Activated CD8-positive, alpha-beta T cell treated with anti-CD3 and anti-CD28 coated beads, Interleukin-2, amount 10 ng/mL, durations not matched to agents 7 days and 5 days (primary cell): ENCODE measurements around the gene MAT2A. TPM values are rescaled to one million over a fixed set of nuclear protein-coding genes. Genes with fewer than 3 reads are reported as not detected.

Experiments used
- ATAC-seq: fragments of 150-1000 bp; cut with Tn5 transposase; one replicate; pipeline ENCODE4 v1.10.0; 2021; ENCODE audit warnings: moderate library complexity
- CTCF ChIA-PET: fragments of 350-600 bp; sonication (Branson Sonifier 250); formaldehyde crosslinking; loops from one replicate; lab custom pipeline; 2021; ENCODE audit warnings: antibody characterized with exemption; lab: Charles Lee
- POLR2A ChIA-PET: fragments of 350-600 bp; sonication (Branson Sonifier 250); formaldehyde crosslinking; loops from one replicate; lab custom pipeline; 2021; ENCODE audit warnings: antibody characterized with exemption; lab: Charles Lee
- DNase-seq: peaks from one replicate; pipeline ENCODE4 v3.0.0-alpha.2; 2020
- H3K27ac Mint-ChIP-seq: one replicate; pipeline ENCODE4 v1.8.0; 2021; ENCODE audit warnings: mild to moderate bottlenecking, mixed read lengths
- H3K27me3 Mint-ChIP-seq: one replicate; pipeline ENCODE4 v1.8.0; 2021; ENCODE audit warnings: low read depth, mixed read lengths
- H3K36me3 Mint-ChIP-seq: one replicate; pipeline ENCODE4 v1.8.0; 2021; ENCODE audit warnings: low read depth, mixed read lengths
- H3K4me1 Mint-ChIP-seq: one replicate; pipeline ENCODE4 v1.8.0; 2021; ENCODE audit warnings: low read depth, mixed read lengths
- H3K4me3 Mint-ChIP-seq: one replicate; pipeline ENCODE4 v1.8.0; 2021; ENCODE audit warnings: mild to moderate bottlenecking, mixed read lengths
- H3K9me3 Mint-ChIP-seq: one replicate; pipeline ENCODE4 v1.8.0; 2022; ENCODE audit warnings: mixed read lengths; ENCODE audit not compliant: insufficient read depth
- total RNA-seq, 2 experiments: library from RNA; stranded (reverse); gene quantifications; one replicate each; pipeline ENCODE4 v1.2.3, GENCODE V29; 2021

The MAT2A gene
- total RNA-seq, 2 experiments from 2014 or later, result 264 to 273 TPM

DNA sequence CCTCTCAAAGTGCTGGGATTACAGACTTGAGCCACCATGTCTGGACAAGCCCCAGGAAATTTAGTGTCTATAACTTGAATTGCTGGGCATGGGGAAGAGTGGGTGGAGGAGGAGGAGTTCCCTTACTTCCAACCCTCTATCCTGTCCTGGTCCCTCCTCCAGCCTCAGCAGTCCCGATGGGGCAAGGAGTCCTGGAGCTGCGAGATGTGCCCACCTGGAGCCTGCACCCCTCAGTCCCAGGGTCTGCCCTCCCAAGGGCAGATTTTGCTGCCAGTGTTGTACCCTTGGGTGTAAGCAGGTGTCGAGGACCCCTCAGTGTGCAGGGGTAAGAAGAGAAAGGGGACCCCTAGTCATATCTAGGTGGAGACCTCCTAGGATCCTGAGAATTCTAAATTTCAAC is 41.2 kb downstream of the MAT2A start:
- POLR2A ChIA-PET, result interaction anchor here (3.3 kb wide), 1 partner anchor 15 kb away, joined by 26 read pairs; the partner anchor contains the start of gene RNF181
- H3K27ac Mint-ChIP-seq, result no peak overlapping the region
- no peaks in the 10 kb centered on the region for H3K27me3 Mint-ChIP-seq
- CTCF ChIA-PET, result no interaction called here
- H3K9me3 Mint-ChIP-seq, result no peaks in the 10 kb centered on the region
- peaks cover 35% of the 10 kb centered on the region for H3K36me3 Mint-ChIP-seq
- DNase-seq (no peak), ATAC-seq (no peak)
- peaks cover 56% of the 10 kb centered on the region for H3K4me1 Mint-ChIP-seq
- peak overlapping the region; percentile 43 for H3K4me3 Mint-ChIP-seq

- Mint-ChIP-seq H3K9me3 (no peaks in the 10 kb centered on the region), H3K4me3 (no peak overlapping the region), H3K27me3 (no peaks in the 10 kb centered on the region), H3K36me3 (peaks cover 35% of the 10 kb centered on the region), H3K4me1 (peaks cover 70% of the 10 kb centered on the region), H3K27ac (peak overlapping the region; percentile 70)
- ChIA-PET POLR2A (interaction anchor here (3.8 kb wide), 1 partner anchor 12 kb away, joined by 28 read pairs; the partner anchor contains the start of gene RNF181), CTCF (interaction anchor here (1.5 kb wide), 1 partner anchor 8 kb away, joined by 6 read pairs; no protein-coding TSS in a partner anchor)
- ATAC-seq (no peak), DNase-seq (no peak)
Observed at GRCh38 chr2:85582492-85582891, 43.5 kb downstream of the MAT2A start.

DNA sequence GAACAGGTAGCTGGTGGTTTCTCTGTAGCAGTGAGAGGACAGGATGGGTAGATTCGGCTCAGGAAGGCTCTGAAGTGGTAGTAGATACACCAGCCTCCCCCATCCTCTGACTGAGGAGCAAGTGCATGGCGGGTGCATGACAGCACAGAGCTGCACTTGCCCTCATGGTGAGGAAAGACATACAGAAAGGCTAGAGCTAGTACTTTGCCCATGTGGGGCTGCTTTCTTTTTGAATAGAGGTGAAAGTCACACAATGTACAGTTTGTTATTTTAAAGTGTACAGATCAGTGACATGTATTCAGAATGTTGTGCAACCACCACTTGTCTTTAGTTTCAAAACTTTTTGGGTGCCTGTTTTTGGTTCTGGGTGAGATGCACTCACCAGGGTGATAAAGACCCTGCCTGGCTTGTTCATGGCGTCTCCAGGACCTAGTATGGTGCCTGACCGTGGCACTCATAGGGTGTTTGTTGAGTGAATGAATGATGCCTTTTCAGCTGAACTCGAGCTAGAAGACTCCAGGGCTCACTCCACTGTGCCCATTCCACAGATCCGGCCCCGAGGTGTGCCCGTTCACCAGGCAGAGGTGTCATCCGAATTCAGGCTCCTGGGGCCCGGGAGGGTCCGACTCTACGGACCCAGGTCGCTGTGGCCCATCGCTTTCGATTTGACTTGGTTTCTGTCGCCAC is 44.8 kb downstream of the MAT2A start:
- no peaks in the 10 kb centered on the region for H3K27me3 Mint-ChIP-seq
- DNase-seq (peak; percentile 59), ATAC-seq (peak; percentile 46)
- POLR2A ChIA-PET, result interaction anchor here (0.6 to 3.8 kb wide), 7 partner anchors 11 to 256 kb away, joined by 3 to 28 read pairs (median 4); partner anchors contain the start of genes GGCX, RNF181, TGOLN2 and USP39
- H3K36me3 Mint-ChIP-seq, result peaks cover 26% of the 10 kb centered on the region
- H3K4me3 Mint-ChIP-seq, result peak overlapping the region; percentile 87
- peaks cover 74% of the 10 kb centered on the region for H3K4me1 Mint-ChIP-seq
- no peaks in the 10 kb centered on the region for H3K9me3 Mint-ChIP-seq
- peak overlapping the region; percentile 91 for H3K27ac Mint-ChIP-seq
- CTCF ChIA-PET, result interaction anchor here (1.2 to 3.1 kb wide), 4 partner anchors 10 to 164 kb away, joined by 4 to 11 read pairs (median 6); partner anchors contain the start of gene RNF181

- Mint-ChIP-seq H3K27me3 (no peaks in the 10 kb centered on the region), H3K36me3 (peaks cover 23% of the 10 kb centered on the region), H3K4me1 (peaks cover 71% of the 10 kb centered on the region), H3K4me3 (peak within 1 kb of the TSS; percentile 87), H3K27ac (peak within 1 kb of the TSS; percentile 91), H3K9me3 (no peaks in the 10 kb centered on the region)
- ChIA-PET POLR2A (interaction anchor here (0.7 to 3.8 kb wide), 6 partner anchors 11 to 257 kb away, joined by 3 to 28 read pairs (median 4); partner anchors contain the start of genes GGCX, RNF181, TGOLN2 and USP39), CTCF (interaction anchor here (1.2 to 3.1 kb wide), 3 partner anchors 11 to 165 kb away, joined by 4 to 11 read pairs (median 6); partner anchors contain the start of gene RNF181)
- ATAC-seq, result peak; percentile 59
- no peak for DNase-seq
Observed at GRCh38 chr2:85584354-85584856, 45.4 kb downstream of the MAT2A start, which contains the start of gene VAMP5. VAMP5 (plus strand) TSS chr2:85584431; CDS start chr2:85584491, 60 bp downstream.

DNA sequence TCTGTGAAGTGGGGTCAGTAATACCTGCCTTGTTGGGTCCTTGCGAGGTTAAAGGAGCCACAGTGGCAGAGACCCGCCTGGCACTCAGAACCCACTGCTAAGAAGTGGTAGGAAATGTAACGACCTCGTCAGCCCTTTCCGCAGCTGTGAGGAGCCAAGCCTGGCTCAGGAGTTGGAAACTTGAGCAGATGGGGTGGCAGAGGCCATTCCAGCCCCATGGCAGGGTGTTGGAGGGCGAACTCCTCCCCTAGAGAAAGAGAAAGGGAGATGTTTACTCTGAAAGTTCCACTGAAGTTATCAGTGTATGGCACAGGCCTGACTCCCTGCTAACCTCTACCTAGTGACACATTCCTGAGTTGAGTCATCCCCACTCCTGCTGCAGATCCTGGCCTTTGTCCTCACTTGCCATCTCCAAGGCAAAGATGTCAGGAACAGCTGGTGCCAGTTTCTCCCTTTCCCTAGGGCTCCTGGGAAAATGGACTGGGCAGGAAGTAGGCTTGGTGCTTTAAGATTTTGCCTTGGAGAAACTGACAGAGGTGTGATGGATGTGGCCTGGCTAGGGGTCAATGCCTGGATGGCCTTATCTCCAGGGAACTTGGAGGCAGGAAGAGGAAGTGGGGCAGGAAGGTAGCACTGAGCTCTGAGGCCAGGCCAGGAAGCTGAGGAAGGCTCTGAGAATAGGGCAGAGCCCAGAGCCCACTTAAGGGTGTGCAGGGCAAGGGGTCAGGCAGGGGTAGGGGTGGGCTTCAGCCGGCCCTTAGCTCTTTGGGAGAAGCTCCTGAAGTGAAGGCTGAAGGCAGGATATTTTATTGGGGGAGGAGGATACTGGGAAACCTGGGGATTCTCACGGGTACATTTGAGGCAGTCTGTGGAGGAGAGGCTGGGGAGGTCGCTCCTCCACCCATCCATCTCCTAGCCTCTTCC is 46.2 kb downstream of the MAT2A start:
- POLR2A ChIA-PET, result interaction anchor here (0.9 to 3.8 kb wide), 4 partner anchors 10 to 258 kb away, joined by 4 to 28 read pairs (median 4); partner anchors contain the start of genes RNF181 and TGOLN2
- CTCF ChIA-PET, result interaction anchor here (0.8 to 3.1 kb wide), 6 partner anchors 10 to 165 kb away, joined by 3 to 11 read pairs (median 4); partner anchors contain the start of gene RNF181
- peak; percentile 32 for DNase-seq
- Mint-ChIP-seq H3K27ac (peak overlapping the region; percentile 91), H3K27me3 (no peaks in the 10 kb centered on the region), H3K36me3 (peaks cover 21% of the 10 kb centered on the region), H3K9me3 (no peaks in the 10 kb centered on the region), H3K4me1 (peaks cover 71% of the 10 kb centered on the region), H3K4me3 (peak overlapping the region; percentile 87)
- peak; percentile 61 for ATAC-seq

DNA sequence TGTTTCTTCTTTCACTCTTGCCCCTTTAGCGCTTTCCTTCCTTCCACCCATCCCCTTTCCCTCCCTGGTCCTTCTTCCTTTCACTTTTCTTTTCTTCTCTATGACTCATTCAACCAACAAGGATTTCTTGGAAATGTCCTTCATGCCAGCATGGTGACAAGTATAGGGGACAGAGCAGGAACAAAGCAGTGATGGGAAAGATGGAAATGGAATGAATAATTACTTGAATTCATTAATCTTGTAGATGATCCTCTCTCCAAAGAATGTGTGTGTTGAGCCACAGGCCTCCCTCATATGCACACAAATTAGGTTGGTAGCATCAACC is 46.8 kb downstream of the MAT2A start:
- ATAC-seq, result no peak
- Mint-ChIP-seq H3K36me3 (peaks cover 19% of the 10 kb centered on the region), H3K4me1 (peaks cover 71% of the 10 kb centered on the region), H3K9me3 (no peaks in the 10 kb centered on the region), H3K27me3 (no peaks in the 10 kb centered on the region), H3K27ac (peak overlapping the region; percentile 91), H3K4me3 (peak overlapping the region; percentile 87)
- POLR2A ChIA-PET, result interaction anchor here (0.9 to 3.8 kb wide), 2 partner anchors 9 to 25 kb away, joined by 4 to 28 read pairs; partner anchors contain the start of gene RNF181
- no peak for DNase-seq
- CTCF ChIA-PET, result interaction anchor here (0.8 to 3.1 kb wide), 5 partner anchors 19 to 166 kb away, joined by 3 to 11 read pairs (median 4); no protein-coding TSS in a partner anchor

GRCh38 chr2:85588236-85588635 is 49.3 kb downstream of the MAT2A start:
- DNase-seq (no peak), ATAC-seq (no peak)
- Mint-ChIP-seq H3K9me3 (no peaks in the 10 kb centered on the region), H3K27ac (peak overlapping the region; percentile 50), H3K27me3 (no peaks in the 10 kb centered on the region), H3K4me3 (no peak overlapping the region), H3K4me1 (peaks cover 56% of the 10 kb centered on the region), H3K36me3 (peaks cover 13% of the 10 kb centered on the region)
- CTCF ChIA-PET, result interaction anchor here (1.2 kb wide), 1 partner anchor 49 kb away, joined by 5 read pairs; no protein-coding TSS in a partner anchor
- POLR2A ChIA-PET, result interaction anchor here (1.0 to 1.9 kb wide), 2 partner anchors 10 to 11 kb away, joined by 6 read pairs; no protein-coding TSS in a partner anchor

GRCh38 chr2:85588645-85589044 is 49.7 kb downstream of the MAT2A start:
- DNase-seq (no peak), ATAC-seq (no peak)
- H3K27ac Mint-ChIP-seq, result peak overlapping the region; percentile 10
- no peaks in the 10 kb centered on the region for H3K27me3 Mint-ChIP-seq
- ChIA-PET CTCF (no interaction called here), POLR2A (interaction anchor here (1.9 kb wide), 1 partner anchor 11 kb away, joined by 6 read pairs; no protein-coding TSS in a partner anchor)
- peaks cover 52% of the 10 kb centered on the region for H3K4me1 Mint-ChIP-seq
- no peak overlapping the region for H3K4me3 Mint-ChIP-seq
- peaks cover 13% of the 10 kb centered on the region for H3K36me3 Mint-ChIP-seq
- no peaks in the 10 kb centered on the region for H3K9me3 Mint-ChIP-seq

DNA sequence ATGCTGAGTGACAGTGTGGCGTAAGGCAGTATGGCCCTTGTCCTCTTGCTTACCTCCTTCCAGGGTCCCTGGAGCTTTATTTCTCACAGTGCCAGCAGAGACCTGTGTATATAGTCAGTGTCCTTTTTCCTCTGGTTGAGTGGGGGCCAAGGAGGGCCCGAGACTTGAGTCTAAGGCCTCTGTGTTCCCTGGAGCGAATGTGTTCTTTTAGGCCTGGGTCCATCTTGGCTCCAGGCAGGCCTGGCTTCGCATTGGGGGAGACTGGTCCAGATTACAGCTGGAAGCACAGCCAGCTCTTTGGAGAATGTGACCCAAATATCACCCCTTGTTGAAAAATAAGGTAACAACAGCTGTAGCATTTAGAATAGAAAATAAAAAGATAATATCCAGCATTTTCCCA is 50.2 kb downstream of the MAT2A start:
- POLR2A ChIA-PET, result interaction anchor here (2.2 kb wide), 1 partner anchor 10 kb away, joined by 6 read pairs; no protein-coding TSS in a partner anchor
- H3K27me3 Mint-ChIP-seq, result no peaks in the 10 kb centered on the region
- peaks cover 51% of the 10 kb centered on the region for H3K4me1 Mint-ChIP-seq
- H3K4me3 Mint-ChIP-seq, result no peak overlapping the region
- ATAC-seq (no peak), DNase-seq (no peak)
- CTCF ChIA-PET, result no interaction called here
- H3K36me3 Mint-ChIP-seq, result peaks cover 13% of the 10 kb centered on the region
- H3K9me3 Mint-ChIP-seq, result no peaks in the 10 kb centered on the region
- no peak overlapping the region for H3K27ac Mint-ChIP-seq

DNA sequence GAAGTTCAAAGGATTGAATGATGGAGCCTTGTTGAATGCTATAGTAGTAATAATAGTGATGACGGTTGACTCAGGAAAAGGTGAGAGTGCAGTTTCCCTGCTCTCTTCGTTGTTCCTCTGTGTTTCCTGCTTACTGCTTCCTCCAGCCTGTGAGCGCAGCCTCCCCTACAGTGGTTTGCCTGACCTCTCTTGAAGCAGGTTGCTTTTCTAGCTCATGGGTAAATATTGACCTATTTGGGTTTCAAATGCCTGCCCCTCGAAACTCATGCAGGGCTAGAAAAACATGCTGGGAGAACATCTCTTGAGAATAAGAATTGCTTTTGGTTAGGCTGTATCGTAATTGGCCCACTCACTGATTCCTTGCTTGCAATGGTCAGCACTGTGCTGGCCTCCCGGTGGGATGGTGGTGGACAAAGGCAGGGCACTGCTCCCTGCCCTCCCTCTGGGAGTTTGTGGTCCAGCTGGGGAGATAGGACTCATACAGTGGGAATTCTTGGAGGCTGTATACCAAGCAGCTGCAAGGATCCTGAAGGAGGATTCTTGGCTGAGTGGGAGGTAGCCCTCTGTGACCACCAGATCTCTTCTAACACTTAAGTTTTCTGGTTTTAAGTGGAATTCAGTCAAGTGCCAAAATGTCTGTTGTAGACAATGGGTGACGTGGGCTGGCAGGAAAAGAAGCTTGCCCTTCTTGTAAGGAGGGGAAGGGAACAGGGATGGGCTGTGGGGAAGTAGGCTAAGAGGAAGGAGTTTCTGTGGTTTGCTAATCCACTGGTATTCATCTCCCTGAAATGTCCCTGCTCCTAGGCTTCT is 51.2 kb downstream of the MAT2A start:
- Mint-ChIP-seq H3K27me3 (no peaks in the 10 kb centered on the region), H3K36me3 (peaks cover 16% of the 10 kb centered on the region), H3K9me3 (no peaks in the 10 kb centered on the region), H3K27ac (peak overlapping the region; percentile 22), H3K4me3 (no peak overlapping the region), H3K4me1 (peaks cover 54% of the 10 kb centered on the region)
- DNase-seq (no peak), ATAC-seq (no peak)
- CTCF ChIA-PET, result no interaction called here
- POLR2A ChIA-PET, result interaction anchor here (0.9 to 2.2 kb wide), 3 partner anchors 9 to 29 kb away, joined by 3 to 6 read pairs (median 5); partner anchors contain the start of gene GGCX
